DMS 273 treated with DMSO at 0.1 percent for 48 hours (cell line): ENCODE measurements around the gene UBQLN1.

Experiments
- DNase-seq: peaks from one replicate; lab custom pipeline; 2025; lab: John Stamatoyannopoulos, UW

The UBQLN1 gene

GRCh38 chr9:83688921-83689320 lies 18.8 kb downstream of the UBQLN1 start:
- DNase-seq = no peak

DNA sequence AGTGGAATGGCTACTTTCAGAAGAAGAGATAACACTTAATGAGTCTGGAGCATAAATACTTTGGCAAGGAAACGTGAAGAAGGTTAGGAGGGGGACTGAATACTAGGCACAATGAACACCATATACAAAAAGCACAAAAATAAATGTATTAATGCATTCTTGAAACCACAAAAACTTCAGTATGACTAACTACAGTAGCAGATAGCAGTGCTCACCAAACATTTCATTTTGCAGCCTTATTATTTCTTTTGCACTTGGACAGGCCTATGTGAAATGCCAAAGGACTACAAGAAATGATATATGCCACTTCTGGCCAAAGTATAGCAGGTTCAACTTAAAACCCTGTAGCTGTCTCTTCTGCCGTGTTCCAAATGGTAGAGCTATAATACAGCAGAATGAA lies 26.3 kb downstream of the UBQLN1 start:
- DNase-seq = no peak

DNA sequence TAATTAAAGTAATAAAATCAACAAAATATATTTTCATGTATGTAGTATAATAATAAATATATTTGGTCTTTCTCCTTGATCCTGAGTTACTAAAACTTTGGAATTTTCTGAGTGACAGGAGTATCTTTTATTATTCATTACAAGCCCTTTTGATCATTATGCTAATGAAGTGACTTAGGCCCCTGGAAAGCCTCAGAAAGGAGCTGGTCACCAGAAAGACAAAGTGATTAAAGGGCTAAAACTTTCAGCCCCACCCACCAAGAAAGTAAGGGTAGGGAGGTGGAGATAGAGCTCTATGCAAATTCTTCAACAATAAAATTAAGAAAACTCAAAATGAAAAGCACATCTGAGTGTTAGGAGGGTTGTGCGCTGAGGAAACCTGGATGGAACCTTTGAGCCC lies 27.5 kb downstream of the UBQLN1 start:
- no peak for DNase-seq

- no peak for DNase-seq
Observed at GRCh38 chr9:83677596-83677995, 30.2 kb downstream of the UBQLN1 start.

DNA sequence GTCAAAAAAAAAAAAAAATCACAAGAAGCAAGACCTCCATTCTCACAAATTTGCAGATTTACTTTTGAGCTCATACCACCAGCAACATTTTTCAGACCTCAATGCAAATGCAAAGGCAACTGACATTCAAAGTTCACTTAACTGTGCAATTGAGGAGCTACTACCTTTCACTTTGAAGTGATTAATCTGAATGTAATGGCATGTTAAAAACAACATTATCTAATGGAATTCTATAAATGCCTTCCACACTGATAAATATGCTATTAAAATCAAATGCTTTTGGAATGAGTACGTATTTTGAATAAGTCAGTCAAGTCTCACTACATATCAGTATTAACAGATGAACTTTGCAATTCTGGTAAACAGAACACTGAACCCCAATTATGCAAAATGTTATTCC lies 32.3 kb downstream of the UBQLN1 start:
- no peak for DNase-seq

DNA sequence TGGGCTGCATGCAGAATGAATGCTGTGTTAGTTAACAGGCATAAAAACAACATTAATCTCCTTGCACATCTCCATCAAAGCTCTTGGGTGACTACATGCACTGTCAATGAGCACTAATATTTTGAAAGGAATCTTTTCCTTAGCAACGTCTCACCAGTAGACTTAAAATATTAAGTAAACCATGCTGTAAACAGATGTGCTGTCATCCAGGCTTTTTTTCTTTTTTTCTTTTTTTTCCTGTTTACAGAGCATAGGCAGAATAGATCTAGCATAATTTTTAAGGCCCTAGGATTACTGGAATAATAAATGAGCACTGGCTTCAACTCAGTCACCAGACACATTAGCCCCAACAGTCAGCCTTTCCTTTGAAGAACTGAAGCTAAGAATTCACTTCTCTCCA lies 36.3 kb downstream of the UBQLN1 start:
- DNase-seq = no peak

DNA sequence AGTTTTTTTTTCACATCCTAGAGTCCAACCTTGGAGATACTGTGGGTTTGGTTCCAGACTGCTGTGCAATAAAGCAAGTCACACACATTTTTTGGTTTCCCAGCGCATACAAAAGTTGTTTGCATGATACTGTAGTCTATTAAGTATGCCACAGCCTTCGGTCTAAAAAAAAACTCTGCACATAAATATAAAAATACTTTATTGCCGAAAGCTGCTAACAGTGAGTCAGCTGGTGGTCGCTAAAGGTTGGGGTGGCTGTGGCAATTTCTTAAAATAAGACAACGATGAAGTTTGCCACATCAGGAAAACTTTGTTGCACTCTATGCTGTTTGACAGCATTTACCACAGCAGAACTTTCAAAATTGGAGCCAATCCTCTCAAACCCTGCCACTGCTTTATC lies 37.4 kb downstream of the UBQLN1 start:
- DNase-seq = no peak

GRCh38 chr9:83669067-83669466 lies 38.7 kb downstream of the UBQLN1 start:
- no peak for DNase-seq

GRCh38 chr9:83665580-83666200 lies 42.1 kb downstream of the UBQLN1 start:
- no peak for DNase-seq

GRCh38 chr9:83662933-83663332 lies 44.8 kb downstream of the UBQLN1 start:
- no peak for DNase-seq

- no peak for DNase-seq
Observed at GRCh38 chr9:83656952-83657351, 50.8 kb downstream of the UBQLN1 start.

DNA sequence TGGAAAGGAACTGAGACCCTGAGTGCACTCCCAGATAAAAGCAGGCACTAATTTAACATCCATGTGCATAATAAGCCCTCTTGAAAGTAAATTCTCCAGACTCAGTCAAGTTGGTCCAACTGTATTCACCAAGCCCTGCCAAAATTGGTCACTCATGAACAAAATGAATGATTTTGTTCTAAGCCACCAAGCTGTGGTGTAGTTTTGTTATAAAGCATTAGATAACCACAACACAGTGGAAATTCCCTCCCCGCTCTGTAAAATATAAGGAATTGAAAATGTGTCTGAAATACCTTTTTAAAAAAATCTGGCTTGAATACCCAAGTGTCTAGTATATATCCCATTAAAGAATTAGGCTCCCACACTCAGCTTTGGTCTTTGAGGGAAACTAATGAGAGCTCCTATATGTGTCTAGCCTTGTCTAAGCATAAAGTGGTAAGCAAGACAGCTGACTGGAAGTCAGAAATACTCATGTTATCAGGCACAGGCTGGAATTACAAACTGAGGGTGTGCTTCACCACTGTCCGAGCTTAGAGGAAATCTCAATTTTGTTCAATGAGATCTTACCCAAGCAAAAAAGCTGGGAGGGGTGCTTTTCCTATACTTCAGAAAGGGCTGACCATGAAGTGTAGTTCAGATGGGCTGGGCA lies 51.6 kb downstream of the UBQLN1 start:
- no peak for DNase-seq

DNA sequence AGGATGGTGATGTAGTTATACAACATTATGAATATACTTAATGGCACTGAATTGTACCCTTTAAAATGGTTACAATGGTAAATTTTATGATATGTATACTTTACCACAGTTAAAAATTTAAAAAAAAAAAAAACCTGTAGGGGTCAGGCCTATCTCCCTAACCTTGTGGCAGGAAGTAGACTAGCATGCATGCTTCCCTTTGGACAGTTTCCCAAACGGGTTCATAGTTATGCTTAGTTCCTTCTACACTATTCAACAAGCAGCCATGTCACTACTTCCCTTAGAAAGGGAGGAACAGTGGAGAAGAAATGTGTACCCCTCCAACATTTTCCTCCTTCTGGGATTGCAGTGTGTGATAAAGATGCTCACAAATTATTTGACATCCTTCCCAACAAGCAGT lies 52.3 kb downstream of the UBQLN1 start:
- no peak for DNase-seq

DNA sequence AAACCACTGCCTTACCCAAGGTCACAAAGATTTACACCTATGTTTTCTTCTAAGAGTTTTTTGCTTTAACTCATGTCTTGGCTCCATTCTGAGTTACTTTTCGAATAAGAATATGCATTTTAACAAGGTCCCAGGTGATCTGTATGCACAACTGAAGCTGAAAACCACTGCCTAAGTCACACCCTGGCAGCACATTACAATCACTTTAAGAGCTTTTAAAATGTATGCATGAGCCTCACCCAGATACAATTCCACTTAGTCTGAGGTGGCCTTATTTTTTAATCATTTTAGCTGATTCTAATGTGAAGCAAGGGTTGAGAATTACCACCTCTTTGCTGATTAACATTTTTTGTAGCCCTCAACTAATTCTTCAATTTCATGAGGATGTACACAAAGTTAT lies 55.3 kb downstream of the UBQLN1 start:
- no peak for DNase-seq

- DNase-seq = no peak
Observed at GRCh38 chr9:83651558-83651957, 56.2 kb downstream of the UBQLN1 start.

DNA sequence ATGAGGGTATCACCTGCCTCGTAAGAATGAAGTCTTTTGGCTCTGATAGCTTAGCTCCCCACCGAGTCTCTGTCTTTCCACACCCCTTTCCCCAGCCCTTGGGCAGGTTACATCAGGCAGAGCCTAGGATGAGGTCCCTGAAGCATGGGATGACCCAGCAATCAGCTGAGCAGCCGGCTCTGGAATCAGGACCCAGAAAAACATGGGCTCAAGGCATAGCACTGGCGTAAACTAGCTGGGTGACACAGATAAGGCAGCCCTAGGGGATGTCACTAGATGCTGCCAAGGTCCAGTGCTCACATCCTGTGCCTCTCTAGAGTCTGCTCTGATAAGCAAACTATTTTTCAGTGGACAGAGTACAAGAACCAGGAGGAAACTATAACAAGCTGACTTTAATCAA lies 58.2 kb downstream of the UBQLN1 start:
- no peak for DNase-seq

GRCh38 chr9:83649080-83649479 lies 58.7 kb downstream of the UBQLN1 start:
- DNase-seq = peak; percentile 20

GRCh38 chr9:83646500-83647239 lies 61.1 kb downstream of the UBQLN1 start:
- DNase-seq = no peak

GRCh38 chr9:83642793-83643192 lies 65.0 kb downstream of the UBQLN1 start:
- no peak for DNase-seq

GRCh38 chr9:83639266-83639665 lies 68.5 kb downstream of the UBQLN1 start:
- no peak for DNase-seq

- no peak for DNase-seq
Observed at GRCh38 chr9:83637389-83637788, 70.4 kb downstream of the UBQLN1 start.

- no peak for DNase-seq
Observed at GRCh38 chr9:83636813-83637212, 70.9 kb downstream of the UBQLN1 start.

GRCh38 chr9:83633676-83634075 lies 74.1 kb downstream of the UBQLN1 start:
- no peak for DNase-seq
